H54 (cell line): ENCODE results near the gene TMEM184B.
"Not testable (repeated sequence)": the region's sequence is repeated elsewhere in the genome, so short reads cannot be mapped to it uniquely, and the experiment has no call there.

Source experiments
- DNase-seq: peaks from one replicate; pipeline ENCODE4 v3.0.0; 2011; ENCODE audit warnings: low spot score, mixed read lengths; ENCODE audit not compliant: insufficient read length
- FAIRE-seq: peaks from 3 replicates; lab custom pipeline; 2011; peaks lifted over from hg19 to GRCh38; lab: Jason Lieb, UNC
- POLR2A ChIP-seq: IDR thresholded peaks from 2 replicates; pipeline ENCODE4 v1.6.1; 2011; ENCODE audit warnings: low read depth, mild to moderate bottlenecking, low read length

Gene TMEM184B

DNA sequence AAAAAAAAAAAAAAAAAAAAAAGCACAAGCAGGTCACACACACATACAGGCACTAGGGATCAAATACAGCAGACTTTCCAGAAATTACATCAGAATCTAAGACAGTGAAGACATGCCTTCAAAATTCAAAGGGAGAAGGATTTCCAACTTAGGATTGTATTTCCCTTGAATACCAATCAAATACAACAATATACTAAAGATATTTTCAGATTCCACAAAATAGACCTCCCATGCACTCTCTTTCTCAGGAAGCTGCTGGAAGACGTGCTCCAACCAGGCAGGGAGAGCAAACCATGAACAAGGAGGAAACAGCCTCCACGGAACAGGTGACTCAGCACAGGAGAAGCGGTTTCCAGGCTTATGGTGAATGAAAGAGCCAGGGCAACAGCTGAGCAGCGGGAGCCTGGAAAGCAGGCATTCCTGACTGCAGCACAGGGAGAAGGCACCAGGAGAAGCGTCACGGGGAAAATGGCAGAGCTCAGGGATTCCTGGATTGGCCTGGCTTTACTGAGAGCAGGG lies 32.0 kb downstream of the TMEM184B start:
- TF ChIP-seq POLR2A = no peak
- peak; percentile 74 for FAIRE-seq
- DNase-seq = peak; percentile 67

DNA sequence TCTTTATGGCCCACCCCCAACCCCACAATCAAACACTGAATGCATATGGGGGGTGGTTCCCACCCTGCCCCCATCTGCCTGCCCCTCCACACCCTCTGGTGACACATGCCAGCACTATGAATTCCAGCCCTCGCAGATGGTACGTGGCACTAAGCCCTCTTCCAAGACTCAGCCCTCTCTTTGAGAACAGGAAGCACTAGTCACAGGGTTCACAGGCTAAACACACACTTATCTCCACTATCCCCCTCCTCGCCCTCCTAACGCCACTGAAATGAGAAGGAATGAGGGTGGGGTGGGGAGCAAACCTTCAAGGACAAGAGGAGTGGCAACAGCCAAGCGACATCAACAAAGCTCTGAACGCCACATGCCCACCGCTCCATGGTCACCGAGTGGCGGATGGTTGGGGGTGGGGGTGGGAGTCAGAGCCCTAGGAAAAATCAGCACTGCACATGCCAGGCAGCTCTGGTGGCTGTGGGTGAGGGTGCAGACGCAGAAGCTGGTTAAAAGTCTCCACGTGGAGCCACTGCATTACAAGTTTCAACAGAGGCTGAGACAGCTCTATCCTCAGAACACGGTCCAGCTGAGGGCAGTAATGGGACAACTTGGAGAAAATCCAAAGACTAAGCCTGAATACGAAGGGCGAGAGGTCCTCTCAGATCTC lies 33.6 kb downstream of the TMEM184B start:
- no peak for TF ChIP-seq POLR2A
- FAIRE-seq = peak; percentile 73
- DNase-seq = peak; percentile 68

DNA sequence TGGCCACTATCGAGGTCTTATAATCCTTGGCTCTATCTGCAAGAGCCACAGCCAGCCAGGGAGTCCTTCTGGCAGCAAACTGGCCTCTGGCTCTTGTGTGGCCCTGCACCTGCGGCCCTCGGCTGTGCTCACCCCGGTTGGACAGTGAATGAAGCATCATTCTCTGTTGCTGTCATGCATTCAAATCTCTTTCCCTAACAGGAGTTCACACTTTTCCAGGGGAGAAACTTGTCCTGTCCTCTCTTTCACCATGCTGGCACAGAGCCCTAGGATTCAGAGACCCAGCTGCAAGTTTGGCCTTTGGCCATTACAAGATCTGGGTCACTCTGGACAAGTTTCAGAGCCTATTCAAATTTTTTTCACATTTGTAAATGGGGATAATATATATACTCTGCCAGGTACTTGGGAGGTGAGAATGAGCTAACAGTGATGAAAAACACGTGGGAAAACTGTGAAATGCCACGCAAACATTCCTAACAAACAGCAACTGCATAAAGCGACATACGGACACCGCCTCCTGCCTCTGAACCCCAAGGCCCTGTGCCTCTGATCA lies 34.2 kb downstream of the TMEM184B start:
- no peak for FAIRE-seq

DNA sequence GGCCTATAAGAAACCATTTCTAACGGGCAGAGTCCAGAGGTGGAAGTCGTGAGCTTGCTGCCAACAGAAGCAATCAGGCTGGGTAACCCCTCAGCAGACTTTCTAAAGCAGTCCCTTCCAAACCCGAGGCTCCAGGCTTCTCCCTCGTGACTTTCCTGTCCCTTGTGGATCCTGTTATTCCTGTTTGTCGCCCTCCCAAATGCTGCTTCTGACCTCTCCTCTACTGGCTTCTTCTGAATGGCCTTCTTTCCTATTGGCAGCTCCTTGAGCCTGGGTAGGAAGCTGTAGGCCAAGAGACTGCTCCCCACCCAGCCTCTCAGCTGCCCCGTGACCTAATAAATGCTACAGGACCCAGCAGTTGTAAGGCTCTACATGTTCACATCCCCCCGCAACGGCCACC lies 36.0 kb downstream of the TMEM184B start:
- FAIRE-seq (no peak), DNase-seq (no peak)
- no peak for TF ChIP-seq POLR2A

More for the DNA sequence above, 34.2 kb downstream of the TMEM184B start:
- DNase-seq = no peak
- TF ChIP-seq POLR2A = no peak

DNA sequence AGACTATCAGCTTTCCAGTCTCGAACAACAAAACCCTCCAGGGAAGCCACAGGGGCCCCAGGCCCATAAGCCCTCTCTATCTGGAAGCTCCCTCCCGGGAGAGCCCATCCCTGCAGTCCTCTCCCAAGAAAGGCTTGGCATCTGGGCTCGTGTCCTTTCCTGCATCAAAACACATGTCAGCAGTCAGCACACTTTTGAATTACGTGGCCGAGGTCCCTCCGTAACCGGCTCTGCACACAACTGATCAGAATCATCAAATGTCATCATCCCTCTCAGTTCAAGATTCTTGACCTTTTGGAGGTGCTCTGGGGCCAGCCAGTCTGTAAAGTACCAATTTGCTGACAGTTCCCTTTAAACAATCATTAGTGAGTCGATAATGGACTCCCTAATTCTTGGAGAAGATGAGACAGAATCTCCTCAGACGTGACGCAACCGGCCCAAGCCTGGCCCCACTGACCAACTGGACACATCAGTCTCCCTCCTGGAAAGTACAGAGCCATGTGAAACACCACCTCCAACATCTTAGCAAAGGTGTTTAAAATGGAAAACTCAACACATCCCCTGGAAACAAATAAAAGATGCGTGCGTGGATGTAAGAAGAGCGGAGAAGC lies 37.5 kb downstream of the TMEM184B start:
- DNase-seq (no peak), FAIRE-seq (no peak)
- no peak for TF ChIP-seq POLR2A

DNA sequence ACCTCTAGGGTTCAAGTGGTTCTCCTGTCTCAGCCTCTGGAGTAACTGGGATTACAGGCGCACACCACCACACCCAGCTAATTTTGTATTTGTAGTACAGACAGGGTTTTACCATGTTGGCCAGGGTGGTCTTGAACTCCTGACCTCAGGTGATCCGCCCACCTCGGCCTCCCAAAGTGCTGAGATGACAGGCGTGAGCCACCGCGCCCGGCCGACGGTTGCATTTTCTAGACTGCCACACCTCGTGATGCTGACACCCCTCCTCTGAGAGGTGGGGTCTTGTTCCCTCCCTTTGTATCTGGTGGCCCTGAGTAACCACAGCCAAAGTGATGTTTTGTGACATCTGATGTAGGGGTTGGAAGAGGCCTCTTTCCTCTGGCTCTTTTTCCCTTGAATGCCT lies 39.0 kb downstream of the TMEM184B start:
- not testable (repeated sequence) for DNase-seq, FAIRE-seq

- no peak for FAIRE-seq
- no peak for TF ChIP-seq POLR2A
- no peak for DNase-seq
These were observed 39.4 kb downstream of the TMEM184B start for GRCh38 chr22:38233427-38233826.

DNA sequence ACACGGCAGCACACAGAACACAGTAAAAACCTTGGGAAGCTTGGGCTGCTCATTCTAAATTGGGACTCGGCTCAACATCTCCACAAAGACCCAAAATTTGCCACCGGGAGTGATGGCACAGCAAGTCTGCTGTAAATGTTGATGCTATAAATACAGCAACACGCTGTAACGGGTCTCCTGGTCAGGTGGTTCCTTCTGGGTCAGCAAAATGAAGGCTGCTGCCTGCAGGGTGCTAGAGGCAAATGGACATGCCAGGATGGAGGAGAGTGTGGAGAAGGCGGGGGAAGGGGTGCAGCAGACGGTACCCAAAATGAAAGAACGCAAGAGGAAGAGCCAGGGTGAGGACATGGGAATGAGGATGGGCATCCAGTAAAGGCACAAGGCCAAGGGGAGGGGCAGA lies 40.6 kb downstream of the TMEM184B start:
- DNase-seq (no peak), FAIRE-seq (no peak)
- no peak for TF ChIP-seq POLR2A

DNA sequence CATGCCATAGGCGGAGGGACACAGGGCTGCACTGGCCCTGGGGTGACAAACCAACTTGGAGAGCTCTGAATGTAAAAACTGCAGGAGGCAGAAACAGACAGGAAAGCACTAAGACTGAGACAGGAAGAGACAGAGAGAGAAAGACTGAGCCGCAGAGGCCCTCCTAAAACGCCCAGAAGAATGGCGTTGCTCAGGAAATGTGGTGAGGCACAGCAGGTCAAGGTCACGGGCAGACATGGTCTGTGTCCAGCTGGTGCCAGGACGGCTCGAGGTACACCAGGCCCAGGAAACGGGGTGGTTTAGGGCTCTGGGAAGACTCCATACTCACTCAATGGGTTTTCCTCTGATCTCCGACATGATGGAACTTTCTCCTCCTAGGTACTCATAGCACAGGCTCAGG lies 41.9 kb downstream of the TMEM184B start:
- TF ChIP-seq POLR2A = no peak
- DNase-seq (no peak), FAIRE-seq (no peak)

- TF ChIP-seq POLR2A = no peak
- DNase-seq (no peak), FAIRE-seq (no peak)
These were observed 42.5 kb downstream of the TMEM184B start for GRCh38 chr22:38230108-38230825.

DNA sequence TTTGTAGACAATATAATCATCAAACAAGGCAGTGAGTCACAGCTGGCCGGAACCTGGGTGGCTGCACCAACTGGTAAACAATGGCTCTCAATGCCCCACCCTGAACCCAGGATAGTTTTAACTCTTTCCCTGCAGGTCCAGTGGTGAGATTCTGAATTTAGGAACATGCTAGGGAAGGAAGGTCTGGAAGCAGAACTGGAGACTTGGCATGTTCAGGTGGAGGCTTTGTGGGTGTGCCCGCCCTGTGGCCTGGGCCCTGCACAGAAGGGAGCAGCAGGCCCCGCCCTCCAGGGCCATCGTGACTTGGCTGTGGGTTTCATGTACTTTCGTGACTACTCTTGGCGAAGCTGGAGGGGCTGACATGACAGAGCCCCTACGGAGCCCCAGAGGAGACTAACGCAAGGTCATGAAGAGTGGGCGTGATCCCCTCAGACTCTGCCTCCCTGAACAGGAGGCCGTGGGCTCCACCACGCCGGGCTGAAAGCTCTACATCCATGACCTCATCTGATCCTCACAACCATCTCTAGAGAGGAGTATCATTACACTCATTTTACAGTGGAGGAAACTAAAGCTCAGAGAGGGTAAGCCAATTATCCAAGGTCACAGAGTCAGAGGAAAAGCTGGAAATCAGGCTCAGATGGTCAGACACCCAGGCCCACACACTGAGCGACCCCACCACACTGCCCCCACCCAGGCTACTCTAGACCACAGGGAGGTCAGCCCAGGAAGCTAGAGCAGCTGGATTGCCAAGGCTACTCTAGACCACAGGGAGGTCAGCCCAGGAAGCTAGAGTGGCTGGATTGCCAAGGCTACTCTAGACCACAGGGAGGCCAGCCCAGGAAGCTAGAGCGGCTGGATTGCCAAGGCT lies 43.7 kb downstream of the TMEM184B start:
- FAIRE-seq (peak; percentile 80), DNase-seq (peak; percentile 52)
- no peak for TF ChIP-seq POLR2A

DNA sequence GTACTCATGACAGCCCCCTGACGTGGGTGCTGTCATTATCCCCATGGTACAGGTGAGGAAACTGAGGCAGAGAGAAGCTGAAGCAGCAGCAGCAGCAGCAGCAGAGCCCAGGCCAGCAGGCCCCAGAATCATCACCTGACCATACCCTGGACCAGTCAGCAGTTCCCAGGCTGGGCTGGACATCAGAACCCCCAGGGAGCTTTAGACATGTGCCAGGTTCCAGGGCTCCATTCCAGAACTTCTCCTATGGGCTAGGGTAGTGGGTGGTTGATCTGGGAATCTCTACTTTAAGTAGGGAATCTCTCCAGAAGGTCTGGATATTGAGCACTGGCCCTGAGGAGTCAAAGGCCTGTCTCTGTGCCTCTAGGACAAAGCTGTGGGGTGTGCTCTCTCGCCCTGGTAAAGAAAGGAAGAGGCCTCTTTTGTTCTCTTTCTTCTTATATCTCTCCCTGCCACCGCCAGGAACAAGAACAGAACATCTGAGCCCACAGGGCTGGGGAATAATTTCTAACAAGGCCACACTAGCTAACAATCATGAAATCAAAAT lies 44.4 kb downstream of the TMEM184B start:
- no peak for TF ChIP-seq POLR2A
- FAIRE-seq = no peak

GRCh38 chr22:38226853-38227649 lies 45.8 kb downstream of the TMEM184B start:
- no peak for TF ChIP-seq POLR2A
- no peak for DNase-seq
- FAIRE-seq = no peak

More for the DNA sequence above, 44.4 kb downstream of the TMEM184B start:
- DNase-seq = no peak
